ENCODE data around the gene SRC.

Gene SRC

DNA sequence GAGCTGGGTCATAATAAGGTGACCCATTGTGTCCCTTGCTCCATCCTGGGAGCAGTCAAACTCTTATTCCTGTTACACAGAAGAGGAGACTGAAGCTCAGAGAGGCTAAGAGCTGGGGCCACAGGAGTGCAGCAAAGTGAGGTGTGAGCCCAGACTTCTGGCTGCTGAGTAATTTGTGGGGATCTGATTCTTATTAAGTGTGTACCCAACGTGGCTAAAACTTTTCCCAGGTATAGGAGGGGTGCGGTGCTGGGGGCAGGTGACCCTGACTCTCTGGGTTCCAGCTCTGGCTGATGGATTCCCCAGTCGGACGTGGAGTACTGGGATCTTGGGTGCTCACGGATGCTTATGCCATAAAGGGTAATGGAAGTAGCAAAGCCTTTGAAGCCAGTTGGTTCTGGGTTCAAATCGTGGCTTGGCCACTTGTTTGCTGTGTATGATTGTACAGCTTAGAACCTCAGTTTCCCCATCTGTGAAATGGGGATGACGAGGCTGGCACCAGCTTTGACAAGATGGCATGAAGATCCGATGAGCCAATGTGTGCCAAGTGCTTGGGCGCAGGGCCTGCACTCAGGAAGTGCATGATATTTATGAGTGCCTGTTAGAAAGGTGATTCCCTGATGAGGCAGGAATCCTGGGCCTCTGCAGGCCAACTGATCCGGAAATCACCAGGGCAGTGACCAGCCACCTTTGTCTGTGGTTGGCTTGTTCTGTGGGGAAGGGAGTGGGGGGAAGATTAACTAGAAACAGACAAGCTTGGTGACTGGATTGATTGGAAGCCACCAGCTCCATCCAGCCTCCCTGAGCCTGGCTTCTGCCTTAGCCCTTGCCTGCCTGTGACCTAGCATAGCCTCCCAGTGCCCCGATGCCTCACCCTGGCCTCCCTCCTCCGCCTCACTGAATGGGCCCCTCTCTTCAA, 6.0 kb downstream of the SRC start:
- DNase-seq, result no peak

GRCh38 chr20:37352608-37352980, 6.7 kb downstream of the SRC start:
- no peak for DNase-seq

GRCh38 chr20:37353285-37353849, 7.4 kb downstream of the SRC start:
- no peak for DNase-seq

- no peak for DNase-seq
Observed at GRCh38 chr20:37354210-37355195, 8.6 kb downstream of the SRC start.

DNA sequence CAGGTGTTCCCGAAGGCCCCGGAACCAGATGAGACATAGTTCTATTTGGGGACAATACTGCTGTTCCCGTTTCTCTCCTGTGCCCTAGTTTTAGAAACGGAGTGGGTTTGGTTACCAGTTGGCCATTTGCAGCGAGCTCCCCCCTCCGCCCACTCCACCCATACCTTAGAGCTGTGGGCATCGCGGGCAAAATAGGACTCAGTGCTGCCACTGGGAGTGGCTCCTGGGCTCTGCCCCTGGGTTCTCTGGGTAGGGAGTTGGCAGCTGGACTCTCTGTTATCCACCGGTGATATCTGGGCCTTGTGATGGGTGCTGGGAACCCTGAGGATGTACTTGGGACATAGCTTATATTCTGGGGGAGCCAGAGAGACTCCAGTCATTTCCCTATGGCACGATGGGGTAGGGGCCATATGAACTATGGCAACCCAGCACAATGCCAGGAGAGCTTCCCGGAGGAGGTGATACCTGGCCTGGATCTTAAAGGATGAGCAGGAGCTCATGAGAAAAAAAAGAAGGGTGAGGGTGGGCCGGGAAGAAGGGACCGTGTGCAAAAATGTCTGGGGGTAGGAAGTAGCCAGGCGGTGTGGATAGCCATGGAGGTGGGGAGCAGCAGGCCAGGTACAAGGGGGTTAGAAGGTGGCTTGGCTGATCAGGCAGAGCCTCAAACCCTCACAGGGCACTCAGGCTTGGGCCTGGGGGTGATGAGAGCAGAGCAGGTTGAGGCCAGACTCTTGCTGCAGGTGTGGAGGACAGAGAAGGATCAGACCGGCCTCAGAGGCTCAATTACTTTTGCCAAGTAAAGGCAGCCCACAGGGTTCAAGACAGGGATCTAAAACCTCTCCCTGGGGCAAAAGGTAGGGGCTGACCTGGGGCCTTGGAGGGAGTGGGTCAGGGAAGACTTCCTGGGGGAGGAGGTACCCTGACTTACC, 9.6 kb downstream of the SRC start:
- no peak for DNase-seq

GRCh38 chr20:37356387-37356786, 10.4 kb downstream of the SRC start:
- peak; percentile 24 to 59 for DNase-seq

- DNase-seq, result peak in 1 of 2 experiments; percentile 26
Observed at GRCh38 chr20:37356961-37357371, 11.0 kb downstream of the SRC start.

DNA sequence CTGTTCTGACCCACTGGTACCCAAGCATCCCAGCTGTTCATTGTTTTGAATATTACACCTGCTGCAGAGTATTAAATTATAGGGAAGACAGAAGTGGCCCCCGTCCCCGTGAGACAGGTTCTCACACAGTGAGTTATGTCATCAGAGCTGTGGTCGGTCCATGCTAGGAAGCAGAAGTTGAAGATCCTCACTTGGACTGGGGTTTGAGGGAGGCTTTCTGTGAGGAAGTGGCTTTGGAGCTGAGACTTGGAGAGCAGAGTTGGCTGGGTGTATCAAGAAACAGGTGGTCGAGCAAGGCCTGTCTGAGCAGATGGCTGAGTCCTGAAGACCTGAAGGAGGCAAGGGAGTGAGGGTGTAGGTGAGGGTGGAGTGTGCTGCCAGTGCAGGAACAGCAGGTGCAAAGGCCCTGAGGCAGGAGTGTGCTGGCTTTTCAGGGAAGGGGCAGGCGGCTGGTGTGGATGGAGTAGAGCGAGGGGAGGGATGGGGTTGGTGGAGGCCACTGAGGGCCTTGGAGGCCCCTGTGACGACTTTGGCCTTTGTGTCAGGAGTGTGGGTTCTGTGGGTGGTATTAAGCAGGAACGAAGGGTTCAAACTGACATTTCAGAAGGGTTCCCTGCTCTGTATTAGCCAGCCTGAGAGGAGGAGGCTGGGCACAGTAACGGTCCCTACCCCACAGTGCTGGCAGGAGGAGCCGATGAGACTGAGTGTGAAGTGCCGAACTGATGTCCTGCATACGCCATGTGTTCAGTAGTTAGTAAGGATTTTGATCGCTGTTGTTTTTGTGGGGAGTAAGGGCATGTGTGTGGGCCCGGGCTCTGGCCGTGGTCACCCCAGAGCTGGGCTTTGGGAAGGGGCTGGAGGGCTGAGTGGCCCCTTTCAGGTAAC, 11.8 kb downstream of the SRC start:
- peak; percentile 93 to 95 for DNase-seq

- DNase-seq, result no peak
Observed at GRCh38 chr20:37358366-37359150, 12.6 kb downstream of the SRC start.

DNA sequence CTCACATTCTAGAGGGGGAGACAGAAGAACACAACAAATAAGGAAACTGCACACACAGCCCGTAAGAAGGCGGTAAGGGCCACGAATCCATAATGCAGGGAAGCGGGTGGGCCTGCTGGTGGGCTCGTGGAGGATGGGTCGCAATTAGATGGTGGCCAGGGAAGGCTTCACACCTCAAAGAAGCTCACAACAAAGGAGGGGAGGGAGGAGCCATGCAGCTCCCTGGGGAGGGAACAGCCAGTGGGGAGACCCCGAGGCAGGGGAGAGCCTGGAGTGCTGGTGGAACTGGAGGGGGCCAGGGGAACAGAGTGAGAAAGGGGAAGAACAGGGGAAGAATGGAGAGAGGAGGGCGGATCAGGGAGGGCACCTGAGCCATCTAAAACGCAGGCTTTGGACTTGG, 13.4 kb downstream of the SRC start:
- DNase-seq, result no peak

DNA sequence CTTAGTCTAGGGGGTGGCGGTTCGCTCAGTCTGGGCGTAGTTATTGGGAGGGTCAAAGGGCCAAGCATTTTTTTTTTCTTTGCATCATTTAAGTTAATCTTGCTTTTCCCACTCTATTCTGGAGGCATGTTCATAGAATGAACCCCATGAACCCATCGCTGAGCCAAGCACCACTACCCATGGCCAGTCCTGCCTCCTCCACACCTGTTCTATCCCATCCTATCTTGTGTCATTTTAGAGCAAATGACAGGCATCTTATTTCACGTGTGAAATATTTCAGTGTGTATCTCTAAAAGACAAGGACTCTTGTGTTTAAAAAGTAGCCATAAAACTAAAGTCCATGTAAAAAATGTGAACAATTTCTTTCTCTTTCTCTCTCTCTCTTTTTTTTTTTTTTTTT, 13.9 kb downstream of the SRC start:
- no peak for DNase-seq

DNA sequence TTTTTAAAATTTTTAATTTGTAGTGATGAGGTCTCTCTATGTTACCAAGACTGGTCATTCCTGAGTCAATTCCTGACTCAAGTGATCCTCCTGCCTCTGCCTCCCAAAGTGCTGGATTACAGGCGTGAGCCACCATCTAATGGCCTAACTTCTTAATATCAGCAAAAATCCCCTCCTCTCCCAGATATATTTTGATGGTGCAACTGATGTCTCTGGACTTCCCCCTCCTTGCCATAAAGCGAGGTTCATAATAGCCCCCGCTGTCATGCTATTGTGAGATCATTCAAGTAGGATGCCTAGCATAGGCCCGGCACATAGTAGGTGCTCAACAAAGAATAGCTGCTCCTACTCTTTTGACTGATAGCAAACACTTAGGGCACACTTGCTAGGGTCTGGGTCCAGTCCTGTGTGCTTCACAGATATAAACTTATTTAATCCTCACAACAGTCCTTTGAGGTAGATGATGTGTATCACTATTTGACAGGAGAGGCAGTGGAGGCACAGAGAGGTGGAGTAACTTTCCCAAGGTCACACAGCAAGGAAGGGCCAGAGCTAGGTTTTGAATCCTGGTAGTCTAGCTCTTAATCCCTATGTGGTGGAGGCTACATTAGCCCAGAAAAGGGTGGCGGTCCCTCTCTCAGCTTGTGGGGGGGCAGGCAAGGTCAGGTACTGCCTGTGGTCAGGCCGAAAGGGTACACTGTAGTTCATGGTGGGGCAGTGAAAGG, 14.6 kb downstream of the SRC start:
- no peak for DNase-seq

- no peak for DNase-seq
Observed at GRCh38 chr20:37361336-37361735, 15.4 kb downstream of the SRC start.

DNA sequence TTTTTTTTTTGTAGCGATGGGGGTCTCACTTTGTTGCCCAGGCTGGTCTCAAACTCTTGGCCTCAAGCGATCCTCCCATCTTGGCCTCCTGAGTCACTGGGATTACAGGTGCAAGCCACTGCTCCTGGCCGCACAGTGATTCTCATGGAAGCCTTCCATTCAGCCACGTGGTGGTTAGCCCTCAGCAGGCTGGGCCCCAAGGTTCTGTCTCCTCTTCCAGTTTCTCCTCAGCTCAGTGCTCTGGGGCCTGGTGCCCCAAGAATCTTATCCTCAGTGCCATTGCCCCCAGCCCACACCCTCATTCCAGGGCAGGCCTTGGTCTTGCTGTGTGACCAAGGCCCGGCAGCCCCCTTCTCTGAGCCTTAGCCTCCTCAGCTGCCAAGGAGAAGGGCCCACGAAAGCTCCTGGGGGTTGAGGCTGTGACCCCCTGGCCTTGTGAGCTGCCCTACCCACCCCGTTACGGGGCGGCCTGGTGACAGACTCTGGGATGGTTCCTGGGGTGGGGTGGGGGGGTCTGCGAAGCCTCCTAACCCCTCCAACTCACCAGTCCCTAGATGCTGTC, 16.4 kb downstream of the SRC start:
- DNase-seq, result no peak

DNA sequence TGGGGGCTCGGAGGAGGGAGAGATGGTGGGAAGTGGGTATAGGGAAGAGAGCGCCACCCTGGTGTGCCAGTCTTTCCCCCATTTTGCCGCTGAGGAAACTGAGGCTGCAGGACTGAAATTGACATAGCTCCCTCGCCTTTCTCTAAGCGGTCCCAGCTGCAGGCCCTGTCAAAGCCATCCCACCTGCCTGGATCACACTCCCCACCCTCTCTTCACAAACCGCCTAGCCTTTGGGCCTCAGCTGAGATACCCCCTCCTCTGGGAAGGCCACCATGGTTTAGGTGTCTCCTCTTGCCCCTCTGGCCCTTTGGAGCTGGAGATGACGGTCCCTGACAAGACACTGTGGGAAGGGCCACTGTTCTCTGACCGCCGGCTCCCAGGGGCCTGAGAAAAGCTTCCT, 16.9 kb downstream of the SRC start:
- no peak for DNase-seq

- DNase-seq, result no peak
Observed at GRCh38 chr20:37363221-37364012, 17.5 kb downstream of the SRC start.

DNA sequence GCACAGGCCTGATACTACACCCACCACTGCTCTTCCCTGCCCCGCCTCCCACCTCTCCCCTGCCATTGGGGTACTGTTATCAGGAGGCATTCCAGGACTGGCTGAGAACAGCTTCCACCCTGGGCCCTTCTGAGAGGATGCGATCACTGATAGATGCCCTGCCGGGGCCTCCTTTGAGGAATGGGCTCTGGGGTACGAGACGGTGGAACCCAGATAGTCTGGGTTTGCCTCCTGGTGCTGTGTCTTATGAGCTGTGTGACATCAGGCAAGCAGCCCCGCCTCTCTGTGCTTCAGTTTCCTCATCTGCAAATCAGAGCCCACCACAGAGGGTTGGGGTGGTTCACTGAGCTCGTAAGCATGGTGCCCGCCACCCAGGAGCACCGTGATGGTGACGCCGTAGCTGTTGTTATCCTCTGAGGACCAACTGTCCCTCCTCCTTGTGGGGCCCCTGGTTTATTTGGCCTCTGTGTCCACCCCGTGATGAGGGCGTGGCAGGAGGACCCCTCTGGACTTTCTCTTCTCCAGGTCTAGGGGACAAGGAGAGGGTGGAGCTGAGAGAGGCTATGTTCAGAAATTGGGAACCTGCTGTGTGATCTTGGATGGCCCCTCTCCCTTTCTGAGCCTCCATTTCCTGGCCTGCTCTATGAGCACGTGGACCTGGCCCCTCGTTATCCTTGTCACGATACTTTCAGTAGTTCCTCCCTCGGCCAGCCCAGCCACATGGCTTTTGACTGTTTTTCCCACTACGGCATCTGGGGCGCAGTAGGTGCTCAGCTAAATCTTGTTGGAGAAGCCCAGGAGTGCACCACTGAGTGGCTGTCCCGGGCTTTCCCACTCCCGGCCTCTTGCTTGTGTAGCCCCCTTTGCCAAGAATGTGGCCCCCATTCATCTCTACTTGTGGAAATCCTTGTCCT, 18.3 kb downstream of the SRC start:
- DNase-seq, result no peak

All from Kasumi-1 (cell line).